SK-N-SH treated with all-trans-retinoic acid at 6 μM for 48 hours (cell line): ENCODE data around the gene ALK.

Experiments used
- ATAC-seq: fragments of 200-7000 bp; cut with Tn5 transposase; 3 replicates; pipeline ENCODE4 v1.9.1; 2020; ENCODE audit warnings: mild to moderate bottlenecking, moderate library complexity
- ARNTL ChIP-seq: fragments of 450-650 bp; formaldehyde crosslinking; IDR thresholded peaks from 2 replicates; pipeline ENCODE4 v1.5.0; 2020; ENCODE audit warnings: low read depth, mild to moderate bottlenecking, moderate library complexity, borderline replicate concordance
- BACH2 ChIP-seq: fragments of 250-450 bp; sonication (Bioruptor Pico); IDR thresholded peaks from 2 replicates; pipeline ENCODE4 v1.9.0; 2021; ENCODE audit warnings: mild to moderate bottlenecking, borderline replicate concordance
- CREB5 ChIP-seq: fragments of 250-450 bp; sonication (Bioruptor Pico); IDR thresholded peaks from 2 replicates; pipeline ENCODE4 v1.5.1; 2020; ENCODE audit warnings: low read depth, mild to moderate bottlenecking, moderate library complexity
- CSDC2 ChIP-seq: fragments of 250-450 bp; sonication (Bioruptor Pico); IDR thresholded peaks from 2 replicates; pipeline ENCODE4 v1.5.0; 2020; ENCODE audit warnings: mild to moderate bottlenecking, moderate library complexity
- CSRNP3 ChIP-seq: fragments of 250-450 bp; sonication (Bioruptor Pico); IDR thresholded peaks from 2 replicates; pipeline ENCODE4 v1.5.1; 2021; ENCODE audit warnings: mild to moderate bottlenecking, moderate library complexity
- ESRRG ChIP-seq: fragments of 250-450 bp; sonication (Bioruptor Pico); IDR thresholded peaks from 2 replicates; pipeline ENCODE4 v1.6.1; 2021; ENCODE audit warnings: mild to moderate bottlenecking
- ISL1 ChIP-seq: fragments of 250-450 bp; sonication (Bioruptor Pico); IDR thresholded peaks from 2 replicates; pipeline ENCODE4 v2.1.2; 2022; ENCODE audit warnings: mild to moderate bottlenecking, moderate library complexity
- OSR1 ChIP-seq: fragments of 250-450 bp; sonication (Bioruptor Pico); IDR thresholded peaks from 2 replicates; pipeline ENCODE4 v1.8.0; 2022; ENCODE audit warnings: moderate library complexity, mild to moderate bottlenecking, inconsistent platforms
- PATZ1 ChIP-seq: fragments of 250-450 bp; sonication (Bioruptor Pico); IDR thresholded peaks from 2 replicates; pipeline ENCODE4 v1.8.0; 2020; ENCODE audit warnings: mild to moderate bottlenecking, moderate library complexity, borderline replicate concordance
- POU6F1 ChIP-seq: fragments of 250-450 bp; sonication (Bioruptor Pico); IDR thresholded peaks from 2 replicates; pipeline ENCODE4 v1.8.0; 2021; ENCODE audit warnings: low read depth, mild to moderate bottlenecking, moderate library complexity, borderline replicate concordance
- PPARA ChIP-seq: fragments of 250-450 bp; sonication (Bioruptor Pico); IDR thresholded peaks from 2 replicates; pipeline ENCODE4 v1.5.0; 2020; ENCODE audit warnings: mild to moderate bottlenecking, borderline replicate concordance
- SNAI2 ChIP-seq: fragments of 250-450 bp; sonication (Bioruptor Pico); IDR thresholded peaks from 2 replicates; pipeline ENCODE4 v1.5.0; 2020; ENCODE audit warnings: mild to moderate bottlenecking, moderate library complexity
- TCF4 ChIP-seq: fragments of 250-450 bp; sonication (Bioruptor Pico); IDR thresholded peaks from 2 replicates; pipeline ENCODE4 v1.8.0; 2021; ENCODE audit warnings: mild to moderate bottlenecking, moderate library complexity, borderline replicate concordance
- TOX ChIP-seq: fragments of 250-450 bp; sonication (Bioruptor Pico); IDR thresholded peaks from 2 replicates; pipeline ENCODE4 v1.8.0; 2021; ENCODE audit warnings: mild to moderate bottlenecking, moderate library complexity, borderline replicate concordance
- TSHZ2 ChIP-seq: fragments of 250-450 bp; sonication (Bioruptor Pico); IDR thresholded peaks from 2 replicates; pipeline ENCODE4 v1.5.0; 2020; ENCODE audit warnings: mild to moderate bottlenecking, moderate library complexity
- ZFP3 ChIP-seq: fragments of 250-450 bp; sonication (Bioruptor Pico); IDR thresholded peaks from 2 replicates; pipeline ENCODE4 v1.5.0; 2020; ENCODE audit warnings: mild to moderate bottlenecking, moderate library complexity
- ZNF565 ChIP-seq: fragments of 450-650 bp; formaldehyde crosslinking; conservative IDR thresholded peaks from 2 replicates; pipeline ENCODE4 v1.5.0; 2020; ENCODE audit warnings: low read depth, mild to moderate bottlenecking, moderate library complexity
- ZNF70 ChIP-seq: fragments of 450-650 bp; formaldehyde crosslinking; IDR thresholded peaks from 2 replicates; pipeline ENCODE4 v1.5.0; 2020; ENCODE audit warnings: mild to moderate bottlenecking, moderate library complexity
- ZNF8 ChIP-seq: fragments of 450-650 bp; formaldehyde crosslinking; IDR thresholded peaks from 2 replicates; pipeline ENCODE4 v1.5.0; 2020; ENCODE audit warnings: mild to moderate bottlenecking, moderate library complexity

Gene ALK

GRCh38 chr2:29478641-29479040, 442.7 kb downstream of the ALK start:
- ATAC-seq = no peak
- TF ChIP-seq ZNF70 (CRISPR knock-in tag) (no peak), CREB5 (CRISPR knock-in tag) (no peak), ZFP3 (CRISPR knock-in tag) (no peak), PPARA (CRISPR knock-in tag) (no peak), BACH2 (CRISPR knock-in tag) (no peak), CSRNP3 (CRISPR knock-in tag) (no peak), ZNF565 (CRISPR knock-in tag) (no peak), POU6F1 (CRISPR knock-in tag) (no peak), ISL1 (CRISPR knock-in tag) (no peak), CSDC2 (CRISPR knock-in tag) (no peak), ZNF8 (CRISPR knock-in tag) (no peak), TSHZ2 (CRISPR knock-in tag) (no peak), SNAI2 (CRISPR knock-in tag) (no peak), TCF4 (CRISPR knock-in tag) (no peak), TOX (CRISPR knock-in tag) (no peak), ESRRG (no peak), PATZ1 (CRISPR knock-in tag) (no peak)

- TF ChIP-seq ZFP3 (CRISPR knock-in tag) = no peak
- no peak for TF ChIP-seq ZNF565 (CRISPR knock-in tag)
- TF ChIP-seq ESRRG = no peak
- no peak for TF ChIP-seq SNAI2 (CRISPR knock-in tag)
- no peak for TF ChIP-seq TOX (CRISPR knock-in tag)
- TF ChIP-seq TSHZ2 (CRISPR knock-in tag) = no peak
- TF ChIP-seq ARNTL (CRISPR knock-in tag) = no peak
- TF ChIP-seq ZNF70 (CRISPR knock-in tag) = no peak
- TF ChIP-seq PPARA (CRISPR knock-in tag) = no peak
- no peak for TF ChIP-seq ZNF8 (CRISPR knock-in tag)
- TF ChIP-seq OSR1 (CRISPR knock-in tag) = no peak
- no peak for TF ChIP-seq PATZ1 (CRISPR knock-in tag)
- ATAC-seq = no peak
These were observed 444.2 kb downstream of the ALK start for GRCh38 chr2:29477186-29477585.
